Osteocyte (in vitro differentiated cells): ENCODE data around the gene RMI2. TPM values are rescaled to one million over a fixed set of nuclear protein-coding genes. Genes with fewer than 3 reads are reported as not detected.

Source experiments
- DNase-seq: peaks from one replicate; pipeline ENCODE4 v3.0.0; 2021; ENCODE audit warnings: mixed read lengths; ENCODE audit not compliant: unreplicated experiment; ENCODE audit errors: extremely low spot score
- H3K27ac Mint-ChIP-seq: one replicate; pipeline ENCODE4 v1.8.0; 2021; ENCODE audit warnings: mild to moderate bottlenecking, mixed read lengths; ENCODE audit not compliant: unreplicated experiment
- H3K27me3 Mint-ChIP-seq: one replicate; pipeline ENCODE4 v1.8.0; 2021; ENCODE audit warnings: mixed read lengths; ENCODE audit not compliant: unreplicated experiment
- H3K36me3 Mint-ChIP-seq: one replicate; pipeline ENCODE4 v1.8.0; 2021; ENCODE audit warnings: mixed read lengths; ENCODE audit not compliant: unreplicated experiment
- H3K4me1 Mint-ChIP-seq: one replicate; pipeline ENCODE4 v1.8.0; 2021; ENCODE audit warnings: mixed read lengths; ENCODE audit not compliant: unreplicated experiment
- H3K4me3 Mint-ChIP-seq: one replicate; pipeline ENCODE4 v1.8.0; 2021; ENCODE audit warnings: mild to moderate bottlenecking, moderate library complexity, mixed read lengths; ENCODE audit not compliant: unreplicated experiment
- H3K9me3 Mint-ChIP-seq: one replicate; pipeline ENCODE4 v1.8.0; 2021; ENCODE audit warnings: mixed read lengths; ENCODE audit not compliant: unreplicated experiment
- CTCF ChIP-seq: fragments of 200-600 bp; sonication (generic); IDR thresholded peaks from 2 replicates; pipeline ENCODE4 v1.5.0; 2021; ENCODE audit warnings: antibody characterized with exemption, mild to moderate bottlenecking, moderate library complexity
- total RNA-seq: library from RNA; stranded (reverse); gene quantifications from 2 replicates; pipeline ENCODE4 v1.2.1, GENCODE V29; 2021

Gene RMI2
- total RNA-seq, 1 donor from 2014 or later: 4.1 TPM

GRCh38 chr16:11379420-11379819 is 34.2 kb downstream of the RMI2 start:
- H3K36me3 Mint-ChIP-seq: no peaks in the 10 kb centered on the region
- H3K4me1 Mint-ChIP-seq: no peaks in the 10 kb centered on the region
- H3K27me3 Mint-ChIP-seq: no peaks in the 10 kb centered on the region
- no peak for TF ChIP-seq CTCF
- no peak overlapping the region for H3K27ac Mint-ChIP-seq
- peaks cover 10% of the 10 kb centered on the region for H3K9me3 Mint-ChIP-seq
- DNase-seq: no peak
- H3K4me3 Mint-ChIP-seq: no peak overlapping the region

GRCh38 chr16:11380836-11381235 is 35.6 kb downstream of the RMI2 start:
- Mint-ChIP-seq H3K4me3 (no peak overlapping the region), H3K27ac (no peak overlapping the region), H3K36me3 (no peaks in the 10 kb centered on the region), H3K4me1 (no peaks in the 10 kb centered on the region), H3K9me3 (peaks cover 10% of the 10 kb centered on the region), H3K27me3 (no peaks in the 10 kb centered on the region)
- DNase-seq: no peak
- TF ChIP-seq CTCF: no peak

DNA sequence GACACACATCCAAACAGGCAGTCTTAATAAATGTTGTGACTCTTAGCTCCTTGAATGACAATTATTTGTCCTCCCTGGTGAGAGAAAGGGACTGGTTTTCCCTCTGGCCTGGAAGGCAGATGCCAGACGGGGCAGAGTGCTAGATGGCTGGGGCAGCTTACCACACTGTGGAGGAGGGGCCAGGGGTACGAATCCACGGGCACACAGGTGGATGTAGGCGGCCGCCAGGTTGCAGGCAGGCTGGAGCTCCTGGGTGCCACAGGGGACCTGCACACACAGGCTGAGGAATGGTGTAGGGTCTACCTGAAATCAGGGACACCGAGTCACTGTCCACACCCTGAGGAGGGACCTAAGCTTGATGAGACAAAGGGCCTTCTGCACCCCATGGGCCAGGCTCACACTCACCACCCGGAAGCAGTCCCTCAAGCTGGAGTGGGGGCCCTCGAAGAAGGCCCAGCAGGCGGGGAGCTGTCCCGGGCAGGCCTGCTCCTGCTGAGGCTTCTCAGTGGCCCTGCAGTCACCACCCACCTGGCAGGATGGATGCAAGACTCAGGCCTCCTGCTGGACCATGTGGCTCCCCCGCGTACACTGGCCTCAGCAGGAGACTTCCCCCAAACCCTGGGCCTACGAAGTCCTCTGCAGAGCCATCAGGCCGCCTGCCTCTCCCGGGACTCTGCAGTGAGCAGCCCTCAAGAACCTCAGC is 38.4 kb downstream of the RMI2 start:
- no peak overlapping the region for H3K4me3 Mint-ChIP-seq
- no peak overlapping the region for H3K27ac Mint-ChIP-seq
- no peak for TF ChIP-seq CTCF
- DNase-seq: no peak
- H3K36me3 Mint-ChIP-seq: no peaks in the 10 kb centered on the region
- H3K4me1 Mint-ChIP-seq: no peaks in the 10 kb centered on the region
- peaks cover 2% of the 10 kb centered on the region for H3K9me3 Mint-ChIP-seq
- H3K27me3 Mint-ChIP-seq: no peaks in the 10 kb centered on the region

DNA sequence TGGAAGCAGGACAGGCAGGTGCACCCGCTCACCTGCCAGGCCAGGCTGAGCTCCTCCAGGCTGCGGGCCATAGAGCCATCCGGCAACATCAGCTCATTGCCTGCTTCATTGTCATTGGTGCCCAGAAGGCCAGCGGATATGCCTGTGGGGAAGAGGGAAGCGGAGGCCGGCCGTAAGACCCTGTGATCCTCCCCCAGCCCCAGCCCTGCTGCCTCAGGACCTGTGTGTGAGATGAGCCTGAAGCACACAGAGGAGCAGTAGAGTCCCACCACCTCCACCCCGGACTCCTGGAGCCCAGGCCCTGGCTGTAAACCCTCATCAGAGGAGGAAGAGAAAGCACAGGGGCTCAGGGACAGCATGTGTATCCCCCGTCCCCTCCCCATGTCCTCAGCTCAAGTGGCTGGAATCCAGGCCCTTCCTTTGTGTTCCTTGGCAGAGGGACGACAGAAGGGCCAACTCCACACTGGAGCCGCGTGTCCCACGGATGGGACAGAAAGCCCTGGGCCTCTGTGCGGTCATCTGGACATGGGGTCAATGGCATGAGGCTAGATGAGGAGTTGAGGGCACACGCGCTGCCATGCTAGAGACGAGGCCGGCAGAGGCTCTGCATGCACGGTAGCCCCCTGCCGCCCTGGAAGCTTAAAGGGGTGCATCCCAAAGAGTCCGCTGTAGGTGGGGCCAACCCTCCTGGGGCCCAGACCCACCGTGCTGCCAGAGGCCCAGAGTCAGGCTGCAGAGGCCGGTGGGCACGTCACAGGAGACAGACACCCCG is 39.1 kb downstream of the RMI2 start:
- no peaks in the 10 kb centered on the region for H3K9me3 Mint-ChIP-seq
- H3K27me3 Mint-ChIP-seq: no peaks in the 10 kb centered on the region
- TF ChIP-seq CTCF: no peak
- no peak overlapping the region for H3K27ac Mint-ChIP-seq
- H3K4me3 Mint-ChIP-seq: no peak overlapping the region
- H3K36me3 Mint-ChIP-seq: no peaks in the 10 kb centered on the region
- no peak for DNase-seq
- no peaks in the 10 kb centered on the region for H3K4me1 Mint-ChIP-seq

DNA sequence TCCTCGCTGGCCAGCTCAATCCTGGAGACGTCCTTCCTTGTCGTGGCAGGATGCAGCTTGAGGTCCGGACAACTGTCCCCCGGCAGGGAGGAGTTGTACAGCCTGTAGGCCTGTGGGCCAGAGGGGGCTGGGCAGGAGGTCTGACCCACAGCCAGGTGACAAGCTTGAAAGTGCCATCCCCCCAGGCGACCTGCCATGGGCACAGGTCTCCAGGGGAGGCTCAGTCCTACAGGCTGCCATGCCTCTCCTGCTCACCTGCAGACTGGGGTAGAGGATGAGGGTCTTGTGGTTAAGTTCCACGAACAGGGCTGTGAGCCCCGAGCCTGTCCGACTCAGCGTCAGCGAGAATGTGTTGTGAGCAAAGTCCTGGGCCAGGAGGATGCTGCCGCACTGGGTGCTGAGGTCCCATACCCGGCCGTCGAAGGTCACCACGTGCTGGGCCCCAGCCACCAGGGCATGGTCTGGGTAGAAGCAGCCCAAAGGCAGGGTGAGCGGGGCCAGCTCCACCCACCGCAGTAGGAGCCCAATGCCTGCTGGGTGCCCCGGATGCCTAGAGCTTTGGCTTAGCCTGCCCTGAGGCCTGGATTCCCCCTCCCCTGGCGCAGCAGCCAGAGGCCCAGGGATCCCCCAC is 39.8 kb downstream of the RMI2 start:
- Mint-ChIP-seq H3K4me1 (no peaks in the 10 kb centered on the region), H3K27me3 (no peaks in the 10 kb centered on the region), H3K27ac (no peak overlapping the region), H3K36me3 (no peaks in the 10 kb centered on the region), H3K9me3 (no peaks in the 10 kb centered on the region), H3K4me3 (no peak overlapping the region)
- no peak for DNase-seq
- no peak for TF ChIP-seq CTCF
